GM21423 (cell line): ENCODE data around the gene GDPD5.

ENCODE experiments used
- ATAC-seq: cut with Tn5 transposase; IDR thresholded peaks from one replicate; pipeline ENCODE4 v1.9.1; 2021; ENCODE audit warnings: mild to moderate bottlenecking, moderate library complexity; ENCODE audit not compliant: unreplicated experiment

GDPD5 gene

GRCh38 chr11:75525433-75526191 is at the start of gene GDPD5:
Gene GDPD5 (minus strand): TSS chr11:75525941. CDS start chr11:75477735, 48,206 bp downstream.
- peak; percentile 86 for ATAC-seq

GRCh38 chr11:75574698-75575602 is 49.2 kb upstream of the GDPD5 start:
- no peak for ATAC-seq

- no peak for ATAC-seq
Measured at GRCh38 chr11:75572744-75573143, 47.0 kb upstream of the GDPD5 start.

GRCh38 chr11:75571625-75572024 is 45.9 kb upstream of the GDPD5 start:
- ATAC-seq: no peak

GRCh38 chr11:75570559-75571139 is 44.9 kb upstream of the GDPD5 start:
- ATAC-seq: no peak

GRCh38 chr11:75568616-75569219 is 43.0 kb upstream of the GDPD5 start:
- ATAC-seq: no peak

GRCh38 chr11:75567971-75568370 is 42.2 kb upstream of the GDPD5 start:
- no peak for ATAC-seq

- no peak for ATAC-seq
Measured at GRCh38 chr11:75566763-75567279, 41.1 kb upstream of the GDPD5 start.

GRCh38 chr11:75565916-75566762 is 40.4 kb upstream of the GDPD5 start:
- ATAC-seq: no peak

GRCh38 chr11:75565221-75565814 is 39.6 kb upstream of the GDPD5 start:
- ATAC-seq: no peak

GRCh38 chr11:75563978-75564552 is 38.3 kb upstream of the GDPD5 start:
- ATAC-seq: no peak

GRCh38 chr11:75563501-75563977 is 37.8 kb upstream of the GDPD5 start:
- no peak for ATAC-seq

GRCh38 chr11:75562836-75563484 is 37.2 kb upstream of the GDPD5 start:
- no peak for ATAC-seq

- peak; percentile 77 for ATAC-seq
Measured at GRCh38 chr11:75562048-75562835, 36.5 kb upstream of the GDPD5 start, which contains the start of gene SERPINH1. Gene SERPINH1 (plus strand): TSS chr11:75562253. CDS start chr11:75566350, 4,097 bp downstream.

GRCh38 chr11:75561426-75562047 is 35.8 kb upstream of the GDPD5 start:
- no peak for ATAC-seq

- ATAC-seq: no peak
Measured at GRCh38 chr11:75560644-75561043, 34.9 kb upstream of the GDPD5 start.
